IMR-90 (cell line): ENCODE results near the gene OR7D2. TPM values are rescaled to one million over a fixed set of nuclear protein-coding genes. Genes with fewer than 3 reads are reported as not detected.

ENCODE experiments used
- ATAC-seq: fragments of 200-7000 bp; cut with Tn5 transposase; 2 replicates; pipeline ENCODE4 v1.9.1; 2020; ENCODE audit warnings: low read depth, mild to moderate bottlenecking, moderate library complexity
- BruUV-seq: library from RNA; stranded (reverse); fragments of 400-500 nt; replicated peaks from 2 replicates; lab custom pipeline; 2021; lab: Mats Ljungman, UMichigan
- CTCF ChIA-PET: fragments of 300-600 bp; formaldehyde crosslinking; extraction: SDS; loops from one replicate; lab custom pipeline; 2021; ENCODE audit warnings: antibody characterized with exemption; lab: Yijun Ruan, JAX
- POLR2A ChIA-PET: fragments of 300-600 bp; sonication (Branson Sonifier 250); formaldehyde crosslinking; loops from one replicate; lab custom pipeline; 2022; ENCODE audit warnings: antibody characterized with exemption; ENCODE audit not compliant: unreplicated experiment; lab: Charles Lee
- DNase-seq: peaks from one replicate; pipeline ENCODE4 v3.0.0; 2013
- H2AFZ ChIP-seq: replicated peaks from 2 replicates; pipeline ENCODE3; 2013; ENCODE audit warnings: low read length, mild to moderate bottlenecking; ENCODE audit not compliant: poor library complexity
- H2AK5ac ChIP-seq: 2 replicates; pipeline ENCODE4 v1.6.1; 2013; ENCODE audit warnings: low read depth, low read length, inconsistent platforms
- H2AK9ac ChIP-seq: replicated peaks from 2 replicates; pipeline ENCODE3; 2013; ENCODE audit warnings: mild to moderate bottlenecking, low read depth, low read length, moderate library complexity; ENCODE audit not compliant: poor library complexity
- H2BK120ac ChIP-seq: 2 replicates; pipeline ENCODE4 v1.6.1; 2013; ENCODE audit warnings: low read depth, low read length, inconsistent platforms
- H2BK15ac ChIP-seq: 3 replicates; pipeline ENCODE4 v1.6.1; 2013; ENCODE audit warnings: low read depth, low read length, inconsistent platforms
- H2BK20ac ChIP-seq: 2 replicates; pipeline ENCODE4 v1.6.1; 2013; ENCODE audit warnings: low read depth, mild to moderate bottlenecking, inconsistent platforms, low read length, moderate library complexity
- H2BK5ac ChIP-seq: 2 replicates; pipeline ENCODE4 v1.6.1; 2013; ENCODE audit warnings: mild to moderate bottlenecking, low read depth, low read length, inconsistent platforms; ENCODE audit not compliant: poor library complexity, severe bottlenecking
- H3K14ac ChIP-seq: replicated peaks from 2 replicates; pipeline ENCODE4 v1.6.1; 2013; ENCODE audit warnings: low read depth, low read length, inconsistent platforms
- H3K18ac ChIP-seq: 2 replicates; pipeline ENCODE4 v1.6.1; 2013; ENCODE audit warnings: low read depth, low read length, control low read depth
- H3K23ac ChIP-seq: 2 replicates; pipeline ENCODE4 v1.6.1; 2013; ENCODE audit warnings: low read depth, low read length, inconsistent platforms
- H3K27ac ChIP-seq: 2 replicates; pipeline ENCODE4 v1.5.1; 2013; ENCODE audit warnings: mild to moderate bottlenecking, control low read depth, low read length; ENCODE audit not compliant: insufficient read depth
- H3K27me3 ChIP-seq: 2 replicates; pipeline ENCODE4 v1.6.1; 2013; ENCODE audit warnings: low read length; ENCODE audit not compliant: control insufficient read depth, insufficient read depth
- H3K36me3 ChIP-seq: 2 replicates; pipeline ENCODE4 v1.6.1; 2013; ENCODE audit warnings: low read length, mixed read lengths; ENCODE audit not compliant: control insufficient read depth, insufficient read depth
- H3K4ac ChIP-seq: 2 replicates; pipeline ENCODE4 v1.6.1; 2013; ENCODE audit warnings: low read depth, low read length, inconsistent platforms
- H3K4me1 ChIP-seq: 2 replicates; pipeline ENCODE4 v1.6.1; 2013; ENCODE audit warnings: low read length, mixed read lengths; ENCODE audit not compliant: control insufficient read depth, insufficient read depth
- H3K4me2 ChIP-seq: 2 replicates; pipeline ENCODE4 v1.6.1; 2013; ENCODE audit warnings: low read depth, mild to moderate bottlenecking, control low read depth, low read length, moderate library complexity
- H3K4me3 ChIP-seq: 2 replicates; pipeline ENCODE4 v1.5.1; 2013; ENCODE audit warnings: low read depth, mild to moderate bottlenecking, control low read depth, low read length, moderate library complexity; ENCODE audit not compliant: insufficient read depth
- H3K56ac ChIP-seq: 2 replicates; pipeline ENCODE4 v1.6.1; 2013; ENCODE audit warnings: low read length, inconsistent platforms; ENCODE audit not compliant: insufficient read depth; ENCODE audit errors: extremely low read depth
- H3K79me1 ChIP-seq, 2 experiments: 2 replicates each; pipeline ENCODE4 v1.6.1; 2013; ENCODE audit warnings: low read length in 2 of 2, inconsistent platforms in 1 of 2, low read depth in 1 of 2
- H3K9ac ChIP-seq: 2 replicates; pipeline ENCODE4 v1.6.1; 2013; ENCODE audit warnings: low read depth, low read length, control low read depth
- H3K9me1 ChIP-seq: 2 replicates; pipeline ENCODE4 v1.6.1; 2013; ENCODE audit warnings: low read length, inconsistent platforms; ENCODE audit not compliant: insufficient read depth
- H3K9me3 ChIP-seq: 2 replicates; pipeline ENCODE4 v1.6.1; 2013; ENCODE audit warnings: low read length; ENCODE audit not compliant: control insufficient read depth, insufficient read depth
- H4K20me1 ChIP-seq: 2 replicates; pipeline ENCODE4 v1.6.1; 2013; ENCODE audit warnings: low read length, inconsistent platforms; ENCODE audit not compliant: insufficient read depth
- H4K5ac ChIP-seq: 2 replicates; pipeline ENCODE4 v1.6.1; 2013; ENCODE audit warnings: mild to moderate bottlenecking, low read depth, low read length, control low read depth
- H4K8ac ChIP-seq, 2 experiments: 2 replicates each; pipeline ENCODE4 v1.6.1; 2013; ENCODE audit warnings: low read depth in 2 of 2, low read length in 2 of 2, control low read depth in 1 of 2, inconsistent platforms in 1 of 2
- H4K91ac ChIP-seq: 2 replicates; pipeline ENCODE4 v1.6.1; 2013; ENCODE audit warnings: low read depth, low read length, inconsistent platforms; ENCODE audit not compliant: insufficient read depth
- BHLHE40 ChIP-seq: fragments of 150-350 bp; IDR thresholded peaks from 2 replicates; pipeline ENCODE4 v1.6.1; 2016; ENCODE audit warnings: mild to moderate bottlenecking, low read depth, low read length
- CEBPB ChIP-seq: IDR thresholded peaks from 2 replicates; pipeline ENCODE4 v1.6.1; 2012; ENCODE audit warnings: low read depth, low read length, improper control_type of control experiment
- CHD1 ChIP-seq: IDR thresholded peaks from 2 replicates; pipeline ENCODE4 v1.6.1; 2012; ENCODE audit warnings: low read depth, low read length, improper control_type of control experiment
- CTCF ChIP-seq: conservative IDR thresholded peaks from 2 replicates; pipeline ENCODE4 v1.5.1; 2012; ENCODE audit warnings: mild to moderate bottlenecking, low read depth, low read length, improper control_type of control experiment
- MAFK ChIP-seq: IDR thresholded peaks from 2 replicates; pipeline ENCODE4 v1.6.1; 2012; ENCODE audit warnings: low read depth, low read length, improper control_type of control experiment
- MAZ ChIP-seq: IDR thresholded peaks from 2 replicates; pipeline ENCODE4 v1.6.1; 2012; ENCODE audit warnings: low read depth, mild to moderate bottlenecking, low read length, improper control_type of control experiment, moderate library complexity, borderline replicate concordance
- MXI1 ChIP-seq: IDR thresholded peaks from 2 replicates; pipeline ENCODE4 v1.6.1; 2012; ENCODE audit warnings: low read depth, mild to moderate bottlenecking, low read length, moderate library complexity, borderline replicate concordance
- NFE2L2 ChIP-seq: fragments of 150-350 bp; IDR thresholded peaks from 2 replicates; pipeline ENCODE4 v1.6.1; 2016; ENCODE audit warnings: low read depth, mild to moderate bottlenecking, low read length
- POLR2A ChIP-seq: IDR thresholded peaks from 2 replicates; pipeline ENCODE4 v1.6.1; 2012; ENCODE audit warnings: mild to moderate bottlenecking, low read depth, low read length
- RFX5 ChIP-seq: IDR thresholded peaks from 2 replicates; pipeline ENCODE4 v1.8.0; 2012; ENCODE audit warnings: low read depth, mild to moderate bottlenecking, low read length, moderate library complexity
- SMC3 ChIP-seq: fragments of 150-350 bp; IDR thresholded peaks from 2 replicates; pipeline ENCODE4 v1.6.1; 2016; ENCODE audit warnings: low read depth, mild to moderate bottlenecking, antibody characterized with exemption, low read length, moderate library complexity
- USF2 ChIP-seq: fragments of 150-350 bp; IDR thresholded peaks from 2 replicates; pipeline ENCODE4 v1.6.1; 2017; ENCODE audit warnings: mild to moderate bottlenecking, antibody characterized with exemption, low read length, low read depth
- WGBS, 2 experiments: methylation state at CpG; one replicate each; pipeline versions ENCODE4 v1.1.5 to v1.1.7; 2013; ENCODE audit warnings: missing lambda C conversion rate in 2 of 2; ENCODE audit not compliant: insufficient read length in 1 of 2; ENCODE audit errors: extremely low coverage in 2 of 2; 5-methylcytosine and 5-hydroxymethylcytosine counted together
- dilution Hi-C: fragments of 300-500 bp; cut with HindIII; formaldehyde crosslinking; loops from one replicate; pipeline ENCODE4 v1.14.3; 2018; ENCODE audit warnings: low sequenced_read_pairs; ENCODE audit not compliant: unreplicated experiment
- in situ Hi-C: fragments of 300-500 bp; cut with MboI; formaldehyde crosslinking; loops from 3 replicates; pipeline ENCODE4 v1.14.3; 2019; ENCODE audit warnings: low sequenced_read_pairs, inconsistent platforms, mixed read lengths
- intact Hi-C: fragments of 100-400 bp; cut with micrococcal nuclease; formaldehyde crosslinking; loops from 2 replicates; pipeline ENCODE4 v1.10.0; 2022
- polyA plus RNA-seq, 3 experiments: library from polyadenylated mRNA; depleted of rRNA; stranded (reverse); fragments of >200 nt; gene quantifications; 2 replicates each; pipeline ENCODE4 v1.2.3, GENCODE V29; 2012; ENCODE audit warnings: low replicate concordance in 1 of 3
- total RNA-seq: library from RNA; depleted of rRNA; stranded (reverse); fragments of >200 nt; gene quantifications from 2 replicates; pipeline ENCODE4 v1.2.3, GENCODE V29; 2012

Gene OR7D2
- total and polyA plus RNA-seq, 2 of the 4 experiments (the other 2 are of a cell fraction): not detected

GRCh38 chr19:9150650-9151049 lies 28.1 kb upstream of the OR7D2 start:
- no TSS peak for BruUV-seq
- no peak overlapping the region for H3K18ac ChIP-seq
- WGBS, 2 experiments: no CpG with 5 or more reads among the region's 5 CpGs
- H2AK9ac ChIP-seq: no peak overlapping the region
- no peak overlapping the region for H3K4ac ChIP-seq
- H3K14ac ChIP-seq: no peak overlapping the region
- no peak overlapping the region for H3K4me2 ChIP-seq
- no peaks in the 10 kb centered on the region for H3K27me3 ChIP-seq
- ChIA-PET CTCF (no interaction called here), POLR2A (no interaction called here)
- H3K23ac ChIP-seq: no peak overlapping the region
- H3K9me1 ChIP-seq: no peaks in the 10 kb centered on the region
- H4K20me1 ChIP-seq: peaks cover 21% of the 10 kb centered on the region
- intact Hi-C loops: no loop called here
- in situ Hi-C loops: no loop called here
- no peak overlapping the region for H2BK20ac ChIP-seq
- no peak overlapping the region for H4K91ac ChIP-seq
- no peak overlapping the region for H2AFZ ChIP-seq
- no peak overlapping the region for H2BK120ac ChIP-seq
- no peak overlapping the region for H2BK5ac ChIP-seq
- peaks cover 17 to 21% of the 10 kb centered on the region in 2 experiments for H3K79me1 ChIP-seq
- no peak overlapping the region for H4K5ac ChIP-seq
- dilution Hi-C loops: no loop called here
- H4K8ac ChIP-seq: no peak overlapping the region
- TF ChIP-seq CTCF (no peak), BHLHE40 (no peak), MAZ (no peak), MAFK (no peak), SMC3 (no peak), CEBPB (no peak), RFX5 (no peak), CHD1 (no peak), USF2 (no peak), MXI1 (no peak), NFE2L2 (no peak), POLR2A (no peak)
- H3K56ac ChIP-seq: no peak overlapping the region
- H3K36me3 ChIP-seq: peaks cover 37% of the 10 kb centered on the region
- H3K9me3 ChIP-seq: peaks cover 51% of the 10 kb centered on the region
- no peak overlapping the region for H2AK5ac ChIP-seq
- H3K9ac ChIP-seq: no peak overlapping the region
- no peak overlapping the region for H3K4me3 ChIP-seq
- ATAC-seq: no peak
- no peak overlapping the region for H2BK15ac ChIP-seq
- H3K27ac ChIP-seq: no peak overlapping the region
- no peaks in the 10 kb centered on the region for H3K4me1 ChIP-seq
- no peak for DNase-seq
